DND-41 (cell line): ENCODE results near the gene TUBA4A.

ENCODE experiments used
- ATAC-seq: fragments of 200-7000 bp; cut with Tn5 transposase; 3 replicates; pipeline ENCODE4 v1.9.1; 2021; ENCODE audit warnings: low read depth; ENCODE audit not compliant: insufficient read depth
- DNase-seq: peaks from one replicate; pipeline ENCODE4 v3.0.0-alpha.2; 2020
- H2AFZ ChIP-seq: 2 replicates; pipeline ENCODE4 v1.6.0; 2012; ENCODE audit warnings: low read depth, low read length
- H3K27ac ChIP-seq: 2 replicates; pipeline ENCODE4 v1.5.1; 2012; ENCODE audit warnings: low read length, inconsistent platforms
- H3K27me3 ChIP-seq: fragments of 200-600 bp; sonication (generic); 2 replicates; pipeline ENCODE4 v1.6.0; 2012; ENCODE audit warnings: low read length, mild to moderate bottlenecking, inconsistent platforms; ENCODE audit not compliant: insufficient read depth, poor library complexity
- H3K36me3 ChIP-seq: 2 replicates; pipeline ENCODE4 v1.5.1; 2012; ENCODE audit warnings: low read length, inconsistent platforms; ENCODE audit not compliant: insufficient read depth
- H3K4me1 ChIP-seq: 2 replicates; pipeline ENCODE4 v1.5.1; 2012; ENCODE audit warnings: mild to moderate bottlenecking, low read length; ENCODE audit not compliant: insufficient read depth
- H3K4me2 ChIP-seq: 2 replicates; pipeline ENCODE4 v1.6.0; 2012; ENCODE audit warnings: mild to moderate bottlenecking, moderate library complexity, low read length, inconsistent platforms; ENCODE audit not compliant: insufficient read depth
- H3K4me3 ChIP-seq, 2 experiments: fragments of 200-600 bp in 1 of 2; shearing (Covaris generic) in 1 of 2; 2 replicates each; pipeline ENCODE4 v1.5.1; 2012 to 2016; ENCODE audit warnings: inconsistent platforms in 2 of 2, low read length in 2 of 2, mild to moderate bottlenecking in 2 of 2, low read depth in 1 of 2, moderate library complexity in 1 of 2
- H3K79me2 ChIP-seq: 2 replicates; pipeline ENCODE4 v1.6.0; 2012; ENCODE audit warnings: low read length, inconsistent platforms; ENCODE audit not compliant: insufficient read depth
- H3K9ac ChIP-seq: 2 replicates; pipeline ENCODE4 v1.6.0; 2012; ENCODE audit warnings: low read depth, mild to moderate bottlenecking, inconsistent platforms, low read length, moderate library complexity
- H3K9me3 ChIP-seq: 2 replicates; pipeline ENCODE4 v1.5.1; 2012; ENCODE audit warnings: low read length, moderate library complexity, mild to moderate bottlenecking, inconsistent platforms; ENCODE audit not compliant: insufficient read depth, severe bottlenecking
- H4K20me1 ChIP-seq: 2 replicates; pipeline ENCODE4 v1.6.0; 2012; ENCODE audit warnings: low read length; ENCODE audit not compliant: insufficient read depth
- CTCF ChIP-seq: IDR thresholded peaks from 2 replicates; pipeline ENCODE4 v1.5.1; 2012; ENCODE audit warnings: borderline replicate concordance, low read length, moderate library complexity, mild to moderate bottlenecking; ENCODE audit not compliant: poor library complexity, severe bottlenecking; ENCODE audit errors: extremely low read depth
- EZH2 ChIP-seq: IDR thresholded peaks from 3 replicates; pipeline ENCODE4 v1.6.1; 2012; ENCODE audit warnings: borderline replicate concordance, low read depth, mild to moderate bottlenecking, moderate library complexity, low read length, inconsistent platforms; ENCODE audit not compliant: severe bottlenecking

The TUBA4A gene

DNA sequence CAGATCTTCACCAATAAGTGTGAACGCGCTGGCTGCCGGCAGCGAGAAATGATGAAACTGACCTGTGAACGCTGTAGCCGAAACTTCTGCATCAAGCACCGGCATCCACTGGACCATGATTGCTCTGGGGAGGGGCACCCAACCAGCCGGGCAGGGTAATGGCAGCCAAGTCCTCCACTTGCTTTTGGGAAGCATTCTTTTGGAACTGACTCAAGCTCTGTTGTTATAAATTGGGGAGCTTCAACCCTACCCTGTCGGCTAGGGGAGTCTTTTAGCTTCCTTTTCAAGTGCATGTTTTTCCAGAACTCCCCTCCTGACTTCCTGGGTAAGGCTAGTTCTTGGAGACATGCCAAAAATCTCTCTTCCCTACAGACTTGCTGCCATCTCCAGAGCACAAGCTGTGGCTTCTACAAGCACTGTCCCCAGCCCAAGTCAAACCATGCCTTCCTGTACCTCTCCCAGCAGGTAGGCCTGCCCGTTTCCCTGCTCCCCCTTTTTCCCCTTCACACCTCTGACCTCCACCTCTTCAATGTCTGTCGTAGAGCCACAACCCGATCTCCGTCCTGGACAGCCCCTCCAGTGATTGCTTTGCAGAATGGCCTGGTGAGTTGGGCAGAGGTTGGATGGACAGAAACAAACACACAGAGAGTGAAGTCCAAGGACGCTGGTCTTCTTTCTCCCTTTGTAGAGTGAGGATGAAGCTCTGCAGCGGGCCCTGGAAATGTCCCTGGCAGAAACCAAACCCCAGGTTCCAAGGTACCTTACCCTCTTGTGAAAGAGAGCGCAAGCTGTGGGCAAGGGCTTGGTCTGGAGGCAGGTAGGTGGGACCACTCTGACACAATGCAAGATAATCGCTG is 45.6 kb downstream of the TUBA4A start:
- no peaks in the 10 kb centered on the region for H3K9me3 ChIP-seq
- H3K27me3 ChIP-seq, result no peaks in the 10 kb centered on the region
- no peak for DNase-seq
- TF ChIP-seq CTCF (no peak), EZH2 (no peak)
- H3K79me2 ChIP-seq, result peaks cover 6% of the 10 kb centered on the region; the same call in 1 of the 2 replicates
- peaks cover 34% of the 10 kb centered on the region for H3K36me3 ChIP-seq
- no peak for ATAC-seq
- peak overlapping the region; percentile 75 for H3K4me2 ChIP-seq
- H3K4me1 ChIP-seq, result peaks cover 25% of the 10 kb centered on the region
- H3K27ac ChIP-seq, result no peak overlapping the region; the same call in 1 of the 2 replicates
- H4K20me1 ChIP-seq, result peaks cover 10% of the 10 kb centered on the region
- H2AFZ ChIP-seq, result no peak overlapping the region
- peak overlapping the region; percentile 57 for H3K9ac ChIP-seq
- H3K4me3 ChIP-seq, result peak overlapping the region in 1 of 2 experiments; percentile 70; a peak in 2 of 4 replicates

DNA sequence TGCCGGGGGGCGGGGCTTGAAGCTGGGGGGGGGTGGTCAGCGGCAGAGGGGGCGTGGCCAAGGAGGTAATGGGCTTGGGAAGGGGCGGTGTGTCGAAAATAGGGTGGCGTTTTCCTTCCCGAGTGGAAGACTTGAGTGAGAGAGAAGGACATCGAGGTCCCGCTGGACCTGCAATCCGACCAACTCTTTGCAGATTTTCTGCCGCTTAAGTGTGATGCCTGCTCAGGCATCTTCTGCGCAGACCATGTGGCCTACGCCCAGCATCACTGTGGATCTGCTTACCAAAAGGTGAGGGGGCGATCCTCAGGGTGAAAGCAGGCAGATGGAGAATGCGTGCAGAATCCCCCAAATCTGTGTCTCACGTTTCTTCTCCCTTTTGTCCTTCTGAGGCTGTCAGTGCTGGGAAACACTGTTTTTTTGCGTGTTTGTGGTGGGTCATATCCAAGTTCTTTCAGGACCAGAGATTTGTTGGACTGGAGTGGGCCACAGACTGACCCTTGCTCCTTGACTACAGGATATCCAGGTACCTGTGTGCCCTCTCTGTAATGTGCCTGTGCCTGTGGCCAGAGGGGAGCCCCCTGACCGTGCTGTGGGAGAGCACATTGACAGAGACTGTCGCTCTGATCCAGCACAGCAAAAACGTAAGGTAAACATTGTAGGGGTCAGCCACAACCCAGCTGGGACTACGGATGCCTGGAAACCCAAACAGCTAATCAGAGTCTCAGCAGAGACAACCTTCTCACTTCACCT is 46.4 kb downstream of the TUBA4A start:
- H3K27me3 ChIP-seq, result no peaks in the 10 kb centered on the region

GRCh38 chr2:219206328-219207133 is 47.2 kb downstream of the TUBA4A start, which contains the start of gene ZFAND2B:
Gene ZFAND2B, plus strand, starts transcription at chr2:219206782. Its CDS starts 206 bp downstream, at chr2:219206988.
- Histone ChIP-seq H3K9ac (peak within 1 kb of the TSS; percentile 57), H3K9me3 (no peaks in the 10 kb centered on the region), H2AFZ (peak within 1 kb of the TSS; percentile 73), H4K20me1 (peaks cover 10% of the 10 kb centered on the region), H3K27me3 (no peaks in the 10 kb centered on the region), H3K27ac (peak within 1 kb of the TSS; percentile 81), H3K79me2 (peaks cover 6% of the 10 kb centered on the region; the same call in 1 of the 2 replicates), H3K4me1 (peaks cover 25% of the 10 kb centered on the region), H3K4me3 (peak within 1 kb of the TSS; percentile 19 to 70; a peak in 3 of 4 replicates), H3K36me3 (peaks cover 29% of the 10 kb centered on the region), H3K4me2 (peak within 1 kb of the TSS; percentile 75)
- peak; percentile 94 for ATAC-seq
- DNase-seq, result peak; percentile 93
- TF ChIP-seq EZH2 (no peak), CTCF (no peak)

More for the DNA sequence above, 46.4 kb downstream of the TUBA4A start:
- DNase-seq (no peak), ATAC-seq (peak; percentile 15)
- peaks cover 6% of the 10 kb centered on the region; the same call in 1 of the 2 replicates for H3K79me2 ChIP-seq
- H3K4me3 ChIP-seq, result peak overlapping the region; percentile 19 to 70; a peak in 3 of 4 replicates
- H2AFZ ChIP-seq, result peak overlapping the region; percentile 66
- peak overlapping the region; percentile 75 for H3K4me2 ChIP-seq
- peak overlapping the region; percentile 57 for H3K9ac ChIP-seq
- no peaks in the 10 kb centered on the region for H3K9me3 ChIP-seq
- H3K27ac ChIP-seq, result peak overlapping the region; percentile 75
- no peak for TF ChIP-seq CTCF
- TF ChIP-seq EZH2, result no peak
- H4K20me1 ChIP-seq, result peaks cover 10% of the 10 kb centered on the region
- peaks cover 25% of the 10 kb centered on the region for H3K4me1 ChIP-seq
- H3K36me3 ChIP-seq, result peaks cover 29% of the 10 kb centered on the region
